Measurements from ENCODE around the gene KAZN. TPM values are rescaled to one million over a fixed set of nuclear protein-coding genes. Genes with fewer than 3 reads are reported as not detected.

The KAZN gene
- polyA plus RNA-seq, 1 donor (not counting 4 experiments of a cell fraction or from before 2014, with no cell fraction given): 5.9 TPM

DNA sequence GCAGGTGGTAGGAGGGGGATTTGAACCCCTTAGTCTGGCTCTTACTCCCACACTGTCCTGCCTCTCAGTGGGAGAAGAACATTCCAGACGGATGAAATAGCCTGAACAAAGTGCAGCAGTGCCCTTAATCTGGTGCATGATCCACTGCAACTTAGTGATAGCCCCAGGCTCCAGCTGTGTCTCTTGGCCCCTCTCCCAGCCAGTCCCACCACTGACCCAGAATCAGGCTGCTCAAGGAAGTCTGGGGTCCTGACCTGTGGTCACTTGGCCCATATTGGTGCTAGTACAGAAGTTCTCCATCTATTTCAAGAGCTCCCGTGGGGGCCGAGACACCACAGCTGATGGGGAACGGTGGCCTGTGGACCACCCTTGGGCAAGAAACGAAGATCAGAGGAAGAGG, 255.0 kb downstream of the KAZN start:
- dilution Hi-C loops (cut with MboI; ENCODE audit: extremely low pct_ligation_motif_present, low sequenced_read_pairs): no loop called here
- DNase-seq (ENCODE audit: low read depth, low spot score) (no peak), FAIRE-seq (no peak)

DNA sequence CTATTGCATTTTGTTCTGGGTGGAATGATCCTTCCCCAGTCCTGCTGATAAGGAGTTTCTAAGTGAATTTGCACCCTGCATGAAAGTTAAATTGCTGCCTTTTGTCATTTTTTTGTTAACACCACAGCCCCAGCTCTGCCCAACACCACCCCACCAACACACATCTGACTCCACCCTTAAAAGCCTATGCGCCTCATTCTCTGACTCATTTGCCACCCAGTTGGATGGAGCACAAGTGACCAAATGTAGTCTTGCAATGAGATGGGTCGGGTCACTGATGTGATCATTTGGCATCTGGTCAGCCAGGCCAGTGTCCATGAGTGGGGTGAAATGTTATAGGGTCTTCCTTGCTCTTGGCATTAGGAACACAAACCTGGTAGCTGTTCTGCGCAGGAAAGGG, 256.8 kb downstream of the KAZN start:
- no peak for DNase-seq (ENCODE audit: low read depth, low spot score)
- no peak overlapping the region for H3K9ac ChIP-seq (ENCODE audit: control insufficient read depth, extremely low read depth, insufficient read depth, low read length)
- H3K4me1 ChIP-seq (ENCODE audit: control insufficient read depth, extremely low read depth, insufficient read depth, low read length): no peaks in the 10 kb centered on the region
- no peak for FAIRE-seq
- H3K4me3 ChIP-seq (ENCODE audit: control insufficient read depth in 2 of 3, extremely low read depth in 1 of 3, insufficient read depth in 2 of 3, low read depth in 1 of 3, low read length in 3 of 3): no peak overlapping the region
- no peak overlapping the region for H3K4me2 ChIP-seq (ENCODE audit: control insufficient read depth, extremely low read depth, insufficient read depth, low read depth, low read length)
- no peaks in the 10 kb centered on the region for H3K36me3 ChIP-seq (ENCODE audit: control insufficient read depth in 2 of 2, extremely low read depth in 1 of 2, insufficient read depth in 2 of 2, low read length in 2 of 2)
- H3K9me1 ChIP-seq (ENCODE audit: control insufficient read depth, extremely low read depth, insufficient read depth, low read length): no peaks in the 10 kb centered on the region
- dilution Hi-C loops (cut with MboI; ENCODE audit: extremely low pct_ligation_motif_present, low sequenced_read_pairs): no loop called here
- no peak overlapping the region for H2AFZ ChIP-seq (ENCODE audit: control insufficient read depth, low read length)
- no peak overlapping the region for H3K27ac ChIP-seq (ENCODE audit: control insufficient read depth, insufficient read depth, low read length)
- TF ChIP-seq, protein P1, sequence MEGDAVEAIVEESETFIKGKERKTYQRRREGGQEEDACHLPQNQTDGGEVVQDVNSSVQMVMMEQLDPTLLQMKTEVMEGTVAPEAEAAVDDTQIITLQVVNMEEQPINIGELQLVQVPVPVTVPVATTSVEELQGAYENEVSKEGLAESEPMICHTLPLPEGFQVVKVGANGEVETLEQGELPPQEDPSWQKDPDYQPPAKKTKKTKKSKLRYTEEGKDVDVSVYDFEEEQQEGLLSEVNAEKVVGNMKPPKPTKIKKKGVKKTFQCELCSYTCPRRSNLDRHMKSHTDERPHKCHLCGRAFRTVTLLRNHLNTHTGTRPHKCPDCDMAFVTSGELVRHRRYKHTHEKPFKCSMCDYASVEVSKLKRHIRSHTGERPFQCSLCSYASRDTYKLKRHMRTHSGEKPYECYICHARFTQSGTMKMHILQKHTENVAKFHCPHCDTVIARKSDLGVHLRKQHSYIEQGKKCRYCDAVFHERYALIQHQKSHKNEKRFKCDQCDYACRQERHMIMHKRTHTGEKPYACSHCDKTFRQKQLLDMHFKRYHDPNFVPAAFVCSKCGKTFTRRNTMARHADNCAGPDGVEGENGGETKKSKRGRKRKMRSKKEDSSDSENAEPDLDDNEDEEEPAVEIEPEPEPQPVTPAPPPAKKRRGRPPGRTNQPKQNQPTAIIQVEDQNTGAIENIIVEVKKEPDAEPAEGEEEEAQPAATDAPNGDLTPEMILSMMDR (optimal IDR thresholded peaks at IDR 0.05 in 1 of 3, IDR thresholded peaks at IDR 0.05 in 1 of 3, conservative IDR thresholded peaks at IDR 0.05 in 1 of 3; ENCODE audit: extremely low read depth in 1 of 3, insufficient read depth in 2 of 3, low read length in 3 of 3): no peak
- no peak for TF ChIP-seq EZH2 (IDR thresholded peaks at IDR 0.05; ENCODE audit: low read length)
- H3K79me2 ChIP-seq (ENCODE audit: control insufficient read depth, insufficient read depth, low read length): no peaks in the 10 kb centered on the region
- no peaks in the 10 kb centered on the region for H4K20me1 ChIP-seq (ENCODE audit: control insufficient read depth, extremely low read depth, insufficient read depth, low read length)
- H3K9me3 ChIP-seq (ENCODE audit: control insufficient read depth, low read depth, low read length): no peaks in the 10 kb centered on the region
- H3K27me3 ChIP-seq (ENCODE audit: control insufficient read depth, extremely low read depth, insufficient read depth, low read length): no peaks in the 10 kb centered on the region

More for the DNA sequence above, 255.0 kb downstream of the KAZN start:
- Histone ChIP-seq H3K4me1 (ENCODE audit: control insufficient read depth, extremely low read depth, insufficient read depth, low read length) (no peaks in the 10 kb centered on the region), H3K36me3 (ENCODE audit: control insufficient read depth in 2 of 2, extremely low read depth in 1 of 2, insufficient read depth in 2 of 2, low read length in 2 of 2) (no peaks in the 10 kb centered on the region), H3K79me2 (ENCODE audit: control insufficient read depth, insufficient read depth, low read length) (no peaks in the 10 kb centered on the region), H3K9me1 (ENCODE audit: control insufficient read depth, extremely low read depth, insufficient read depth, low read length) (no peaks in the 10 kb centered on the region), H3K27ac (ENCODE audit: control insufficient read depth, insufficient read depth, low read length) (no peak overlapping the region), H3K9me3 (ENCODE audit: control insufficient read depth, low read depth, low read length) (no peaks in the 10 kb centered on the region), H3K27me3 (ENCODE audit: control insufficient read depth, extremely low read depth, insufficient read depth, low read length) (no peaks in the 10 kb centered on the region), H3K4me2 (ENCODE audit: control insufficient read depth, extremely low read depth, insufficient read depth, low read depth, low read length) (no peak overlapping the region), H3K9ac (ENCODE audit: control insufficient read depth, extremely low read depth, insufficient read depth, low read length) (no peak overlapping the region), H3K4me3 (ENCODE audit: control insufficient read depth in 2 of 3, extremely low read depth in 1 of 3, insufficient read depth in 2 of 3, low read depth in 1 of 3, low read length in 3 of 3) (no peak overlapping the region), H4K20me1 (ENCODE audit: control insufficient read depth, extremely low read depth, insufficient read depth, low read length) (no peaks in the 10 kb centered on the region), H2AFZ (ENCODE audit: control insufficient read depth, low read length) (no peak overlapping the region)
- TF ChIP-seq EZH2 (IDR thresholded peaks at IDR 0.05; ENCODE audit: low read length): no peak
- TF ChIP-seq, protein P1 (optimal IDR thresholded peaks at IDR 0.05 in 1 of 3, IDR thresholded peaks at IDR 0.05 in 1 of 3, conservative IDR thresholded peaks at IDR 0.05 in 1 of 3; ENCODE audit: extremely low read depth in 1 of 3, insufficient read depth in 2 of 3, low read length in 3 of 3): no peak
